Breast epithelium (tissue), 3 donors: ENCODE results near the gene GFOD2.

Experiments
- POLR2A ChIP-seq: fragments of 450-650 bp; IDR thresholded peaks from one replicate; pipeline ENCODE4 v1.6.1; 2016; ENCODE audit warnings: antibody characterized with exemption, mild to moderate bottlenecking, moderate library complexity
- TF ChIP-seq, protein P1 (sequence below), 3 donors: fragments of 450-650 bp; IDR thresholded peaks; one replicate each; pipeline ENCODE4 v1.5.1; 2016 to 2017; ENCODE audit warnings: antibody characterized with exemption in 3 of 3, mild to moderate bottlenecking in 3 of 3, moderate library complexity in 3 of 3

GRCh38 chr16:67666032-67666551, 53.0 kb downstream of the GFOD2 start:
- TF ChIP-seq, protein P1, sequence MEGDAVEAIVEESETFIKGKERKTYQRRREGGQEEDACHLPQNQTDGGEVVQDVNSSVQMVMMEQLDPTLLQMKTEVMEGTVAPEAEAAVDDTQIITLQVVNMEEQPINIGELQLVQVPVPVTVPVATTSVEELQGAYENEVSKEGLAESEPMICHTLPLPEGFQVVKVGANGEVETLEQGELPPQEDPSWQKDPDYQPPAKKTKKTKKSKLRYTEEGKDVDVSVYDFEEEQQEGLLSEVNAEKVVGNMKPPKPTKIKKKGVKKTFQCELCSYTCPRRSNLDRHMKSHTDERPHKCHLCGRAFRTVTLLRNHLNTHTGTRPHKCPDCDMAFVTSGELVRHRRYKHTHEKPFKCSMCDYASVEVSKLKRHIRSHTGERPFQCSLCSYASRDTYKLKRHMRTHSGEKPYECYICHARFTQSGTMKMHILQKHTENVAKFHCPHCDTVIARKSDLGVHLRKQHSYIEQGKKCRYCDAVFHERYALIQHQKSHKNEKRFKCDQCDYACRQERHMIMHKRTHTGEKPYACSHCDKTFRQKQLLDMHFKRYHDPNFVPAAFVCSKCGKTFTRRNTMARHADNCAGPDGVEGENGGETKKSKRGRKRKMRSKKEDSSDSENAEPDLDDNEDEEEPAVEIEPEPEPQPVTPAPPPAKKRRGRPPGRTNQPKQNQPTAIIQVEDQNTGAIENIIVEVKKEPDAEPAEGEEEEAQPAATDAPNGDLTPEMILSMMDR (IDR thresholded peaks at IDR 0.05) = no peak
- TF ChIP-seq POLR2A = no peak
